WTC11 (cell line): ENCODE results near the gene ARHGAP18. TPM values are rescaled to one million over a fixed set of nuclear protein-coding genes. Genes with fewer than 3 reads are reported as not detected.

ENCODE experiments used
- ATAC-seq: fragments of 200-7000 bp; cut with Tn5 transposase; 2 replicates; pipeline ENCODE4 v1.10.0; 2021; ENCODE audit warnings: mild to moderate bottlenecking, moderate library complexity
- CTCF ChIA-PET: fragments of 300-600 bp; sonication (Branson Sonifier 250); formaldehyde crosslinking; loops from one replicate; lab custom pipeline; 2021; ENCODE audit warnings: antibody characterized with exemption; lab: Charles Lee
- POLR2A ChIA-PET: fragments of 350-600 bp; sonication (Branson Sonifier 250); formaldehyde crosslinking; loops from one replicate; lab custom pipeline; 2021; ENCODE audit warnings: antibody characterized with exemption; lab: Charles Lee
- DNase-seq: peaks from one replicate; pipeline ENCODE4 v3.0.0; 2021; ENCODE audit warnings: low spot score
- H3K27ac Mint-ChIP-seq: 2 replicates; pipeline ENCODE4 v1.8.0; 2021; ENCODE audit warnings: mixed read lengths
- H3K27me3 Mint-ChIP-seq: 2 replicates; pipeline ENCODE4 v1.8.0; 2021; ENCODE audit warnings: low read depth, mild to moderate bottlenecking, moderate library complexity, mixed read lengths
- H3K36me3 Mint-ChIP-seq: 2 replicates; pipeline ENCODE4 v1.8.0; 2021; ENCODE audit warnings: mixed read lengths
- H3K4me1 Mint-ChIP-seq: 2 replicates; pipeline ENCODE4 v1.8.0; 2022; ENCODE audit warnings: mixed read lengths
- H3K4me3 Mint-ChIP-seq: 2 replicates; pipeline ENCODE4 v1.8.0; 2021; ENCODE audit warnings: mild to moderate bottlenecking, moderate library complexity, mixed read lengths
- H3K9me3 Mint-ChIP-seq: 2 replicates; pipeline ENCODE4 v1.8.0; 2021; ENCODE audit warnings: mixed read lengths
- ATF2 ChIP-seq: sonication (generic); formaldehyde crosslinking; IDR thresholded peaks from 2 replicates; pipeline ENCODE4 v1.8.1; 2022; ENCODE audit warnings: low read depth, missing genetic modification reagents, borderline replicate concordance
- CREM ChIP-seq: sonication (generic); formaldehyde crosslinking; IDR thresholded peaks from 2 replicates; pipeline ENCODE4 v1.8.1; 2022; ENCODE audit warnings: mild to moderate bottlenecking, missing genetic modification reagents, moderate library complexity
- CTCF ChIP-seq: fragments of 200-600 bp; IDR thresholded peaks from 2 replicates; pipeline ENCODE4 v1.8.0; 2022; ENCODE audit warnings: antibody characterized with exemption
- ESRRA ChIP-seq: sonication (generic); formaldehyde crosslinking; IDR thresholded peaks from 2 replicates; pipeline ENCODE4 v1.8.1; 2022; ENCODE audit warnings: mild to moderate bottlenecking, missing genetic modification reagents, borderline replicate concordance
- FOXP4 ChIP-seq: sonication (generic); formaldehyde crosslinking; IDR thresholded peaks from 2 replicates; pipeline ENCODE4 v1.8.0; 2022; ENCODE audit warnings: mild to moderate bottlenecking, missing genetic modification reagents
- GABPB1 ChIP-seq: sonication (generic); formaldehyde crosslinking; IDR thresholded peaks from 2 replicates; pipeline ENCODE4 v1.8.1; 2023; ENCODE audit warnings: mild to moderate bottlenecking, missing genetic modification reagents
- GRHL2 ChIP-seq: fragments of 250-450 bp; sonication (Bioruptor Pico); IDR thresholded peaks from 2 replicates; pipeline ENCODE4 v1.8.0; 2022; ENCODE audit warnings: mild to moderate bottlenecking, moderate library complexity; ENCODE audit not compliant: insufficient replicate concordance, severe bottlenecking
- GTF2I ChIP-seq: fragments of 250-450 bp; sonication (Bioruptor Pico); conservative IDR thresholded peaks from 2 replicates; pipeline ENCODE4 v1.4.0; 2021; ENCODE audit warnings: mild to moderate bottlenecking
- IRF2 ChIP-seq: sonication (generic); formaldehyde crosslinking; IDR thresholded peaks from 2 replicates; pipeline ENCODE4 v1.8.0; 2022; ENCODE audit warnings: low read depth, missing genetic modification reagents, borderline replicate concordance
- JAZF1 ChIP-seq: fragments of 250-450 bp; sonication (Bioruptor Pico); IDR thresholded peaks from 2 replicates; pipeline ENCODE4 v1.9.0; 2021; ENCODE audit warnings: moderate library complexity, mild to moderate bottlenecking, inconsistent platforms
- KAT7 ChIP-seq: sonication (generic); formaldehyde crosslinking; IDR thresholded peaks from 2 replicates; pipeline ENCODE4 v1.8.1; 2023; ENCODE audit warnings: missing genetic modification reagents, mild to moderate bottlenecking, borderline replicate concordance
- NFATC4 ChIP-seq: fragments of 250-450 bp; sonication (Bioruptor Pico); IDR thresholded peaks from 2 replicates; pipeline ENCODE4 v1.9.0; 2021; ENCODE audit warnings: mild to moderate bottlenecking
- NR1H2 ChIP-seq: sonication (generic); formaldehyde crosslinking; IDR thresholded peaks from 2 replicates; pipeline ENCODE4 v1.9.0; 2021; ENCODE audit warnings: mild to moderate bottlenecking, moderate library complexity, missing genetic modification reagents
- NR3C1 ChIP-seq: sonication (generic); formaldehyde crosslinking; conservative IDR thresholded peaks from 2 replicates; pipeline ENCODE4 v1.8.1; 2023; ENCODE audit warnings: low read depth, mild to moderate bottlenecking, missing genetic modification reagents
- RELA ChIP-seq: sonication (generic); formaldehyde crosslinking; IDR thresholded peaks from 2 replicates; pipeline ENCODE4 v1.8.1; 2022; ENCODE audit warnings: missing genetic modification reagents, mild to moderate bottlenecking, borderline replicate concordance
- ZBTB21 ChIP-seq: sonication (generic); formaldehyde crosslinking; IDR thresholded peaks from 2 replicates; pipeline ENCODE4 v1.8.1; 2023; ENCODE audit warnings: mild to moderate bottlenecking, missing genetic modification reagents, borderline replicate concordance
- ZNF281 ChIP-seq: sonication (generic); formaldehyde crosslinking; IDR thresholded peaks from 2 replicates; pipeline ENCODE4 v1.8.0; 2023; ENCODE audit warnings: mild to moderate bottlenecking, missing genetic modification reagents
- ZNF416 ChIP-seq: fragments of 250-450 bp; sonication (Bioruptor Pico); IDR thresholded peaks from 2 replicates; pipeline ENCODE4 v1.9.0; 2021; ENCODE audit warnings: mild to moderate bottlenecking, inconsistent platforms
- ZNF423 ChIP-seq: fragments of 250-450 bp; sonication (Bioruptor Pico); IDR thresholded peaks from 2 replicates; pipeline ENCODE4 v2.1.2; 2022; ENCODE audit warnings: mild to moderate bottlenecking, moderate library complexity
- total RNA-seq: library from RNA; stranded (reverse); gene quantifications from 3 replicates; pipeline ENCODE4 v1.2.3, GENCODE V29; 2021

ARHGAP18 gene
- total RNA-seq, 1 experiment from 2014 or later: 4.6 TPM

- CTCF ChIA-PET: no interaction called here
- no peak for ATAC-seq
- DNase-seq: no peak
- Mint-ChIP-seq H3K27ac (no peak overlapping the region), H3K9me3 (no peaks in the 10 kb centered on the region), H3K4me3 (no peak overlapping the region), H3K27me3 (peaks cover 3% of the 10 kb centered on the region; the same call in 1 of the 2 replicates), H3K4me1 (no peaks in the 10 kb centered on the region), H3K36me3 (no peaks in the 10 kb centered on the region)
- POLR2A ChIA-PET: no interaction called here
- TF ChIP-seq CREM (CRISPR knock-in tag): no peak
- no peak for TF ChIP-seq NFATC4 (CRISPR knock-in tag)
- TF ChIP-seq NR3C1 (CRISPR knock-in tag): no peak
- TF ChIP-seq ZBTB21 (CRISPR knock-in tag): no peak
- no peak for TF ChIP-seq JAZF1 (CRISPR knock-in tag)
- no peak for TF ChIP-seq GTF2I (CRISPR knock-in tag)
- no peak for TF ChIP-seq ATF2
- no peak for TF ChIP-seq RELA (CRISPR knock-in tag)
- TF ChIP-seq ZNF416 (CRISPR knock-in tag): no peak
- TF ChIP-seq FOXP4 (CRISPR knock-in tag): no peak
- no peak for TF ChIP-seq ESRRA (CRISPR knock-in tag)
- no peak for TF ChIP-seq CTCF
- no peak for TF ChIP-seq KAT7 (CRISPR knock-in tag)
- no peak for TF ChIP-seq IRF2 (CRISPR knock-in tag)
- TF ChIP-seq NR1H2 (CRISPR knock-in tag): no peak
- no peak for TF ChIP-seq ZNF423 (CRISPR knock-in tag)
- no peak for TF ChIP-seq ZNF281 (CRISPR knock-in tag)
- TF ChIP-seq GRHL2 (CRISPR knock-in tag): no peak
Measured at GRCh38 chr6:129719692-129720091, 9.7 kb upstream of the ARHGAP18 start.

- H3K27me3 Mint-ChIP-seq: no peaks in the 10 kb centered on the region
- H3K4me1 Mint-ChIP-seq: no peaks in the 10 kb centered on the region
- no peak for ATAC-seq
- no peaks in the 10 kb centered on the region for H3K36me3 Mint-ChIP-seq
- ChIA-PET POLR2A (no interaction called here), CTCF (interaction anchor here (1.4 to 1.5 kb wide), 2 partner anchors 8 to 13 kb away, joined by 3 to 4 read pairs; partner anchors contain the start of gene ARHGAP18)
- no peak overlapping the region for H3K4me3 Mint-ChIP-seq
- H3K9me3 Mint-ChIP-seq: no peaks in the 10 kb centered on the region
- TF ChIP-seq FOXP4 (CRISPR knock-in tag) (no peak), GABPB1 (CRISPR knock-in tag) (peak; percentile 55; the same call in 1 of the 2 replicates)
- DNase-seq: no peak
- no peak overlapping the region for H3K27ac Mint-ChIP-seq
Measured at GRCh38 chr6:129717277-129717676, 7.3 kb upstream of the ARHGAP18 start.
